ENCODE data around the gene PTPRM.

PTPRM gene

DNA sequence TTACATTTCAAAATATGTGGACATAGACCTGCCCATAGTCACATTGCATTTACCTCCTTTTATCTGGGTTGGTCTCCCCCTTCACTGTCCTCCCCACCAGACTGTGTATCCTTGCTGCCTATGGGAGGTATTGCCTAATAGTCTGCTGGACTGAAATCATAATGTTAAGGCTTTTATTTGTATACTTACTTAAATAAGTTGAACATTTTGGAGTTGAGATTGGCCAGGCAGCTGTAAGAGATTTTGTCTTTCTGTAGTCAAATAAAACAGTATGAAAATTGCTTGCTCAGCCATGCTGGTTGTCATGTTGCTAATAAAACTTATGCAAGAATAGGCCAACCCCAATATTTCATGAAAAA lies 280.9 kb downstream of the PTPRM start:
- Histone ChIP-seq H3K9ac (ENCODE audit: low read length) (no peak overlapping the region), H3F3A (ENCODE audit: insufficient read depth) (no peaks in the 10 kb centered on the region), H3K9me2 (replicated peaks; ENCODE audit: insufficient read depth, low read length) (no peaks in the 10 kb centered on the region; the same call in 1 of the 2 replicates), H3K4me2 (ENCODE audit: low read depth, low read length, poor library complexity, severe bottlenecking) (no peak overlapping the region), H3K4me3 (ENCODE audit: insufficient read depth, low read length, poor library complexity, severe bottlenecking) (no peak overlapping the region), H3K79me2 (ENCODE audit: insufficient read depth, low read length) (no peaks in the 10 kb centered on the region), H3K27ac (ENCODE audit: low read depth, low read length) (no peak overlapping the region), H4K20me1 (ENCODE audit: low read depth, low read length) (no peaks in the 10 kb centered on the region), H3K9me3 (ENCODE audit: insufficient read depth, low read length) (no peaks in the 10 kb centered on the region), H2AFZ (ENCODE audit: low read depth, low read length, severe bottlenecking) (no peak overlapping the region), H3K27me3 (ENCODE audit: low read length) (no peaks in the 10 kb centered on the region), H3K36me3 (ENCODE audit: low read length) (no peaks in the 10 kb centered on the region)
- no peak for TF ChIP-seq EZH2phosphoT487 (conservative IDR thresholded peaks at IDR 0.05; ENCODE audit: low read length)
- TF ChIP-seq, protein P1, sequence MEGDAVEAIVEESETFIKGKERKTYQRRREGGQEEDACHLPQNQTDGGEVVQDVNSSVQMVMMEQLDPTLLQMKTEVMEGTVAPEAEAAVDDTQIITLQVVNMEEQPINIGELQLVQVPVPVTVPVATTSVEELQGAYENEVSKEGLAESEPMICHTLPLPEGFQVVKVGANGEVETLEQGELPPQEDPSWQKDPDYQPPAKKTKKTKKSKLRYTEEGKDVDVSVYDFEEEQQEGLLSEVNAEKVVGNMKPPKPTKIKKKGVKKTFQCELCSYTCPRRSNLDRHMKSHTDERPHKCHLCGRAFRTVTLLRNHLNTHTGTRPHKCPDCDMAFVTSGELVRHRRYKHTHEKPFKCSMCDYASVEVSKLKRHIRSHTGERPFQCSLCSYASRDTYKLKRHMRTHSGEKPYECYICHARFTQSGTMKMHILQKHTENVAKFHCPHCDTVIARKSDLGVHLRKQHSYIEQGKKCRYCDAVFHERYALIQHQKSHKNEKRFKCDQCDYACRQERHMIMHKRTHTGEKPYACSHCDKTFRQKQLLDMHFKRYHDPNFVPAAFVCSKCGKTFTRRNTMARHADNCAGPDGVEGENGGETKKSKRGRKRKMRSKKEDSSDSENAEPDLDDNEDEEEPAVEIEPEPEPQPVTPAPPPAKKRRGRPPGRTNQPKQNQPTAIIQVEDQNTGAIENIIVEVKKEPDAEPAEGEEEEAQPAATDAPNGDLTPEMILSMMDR (IDR thresholded peaks at IDR 0.05; ENCODE audit: insufficient read depth, low read length, poor library complexity, severe bottlenecking) = no peak

DNA sequence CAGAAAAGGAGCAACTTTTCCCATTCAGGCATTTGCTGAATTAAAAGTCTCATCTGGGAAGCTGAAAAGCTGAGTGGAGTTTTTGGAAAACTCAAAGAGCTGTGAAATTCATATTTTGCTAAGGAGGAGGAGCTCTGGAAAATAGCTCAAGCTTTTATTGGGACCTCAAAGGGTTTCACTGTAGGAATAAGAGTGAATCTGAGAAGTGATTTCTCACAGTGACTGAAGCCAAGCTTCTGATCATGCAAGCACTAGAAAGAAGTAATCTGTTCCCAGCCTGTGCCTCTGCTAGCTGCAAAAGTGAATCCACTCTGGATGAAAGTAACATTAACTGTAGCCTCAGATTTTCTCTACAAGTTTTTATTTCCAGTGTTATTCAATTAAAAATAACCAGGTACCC lies 283.3 kb downstream of the PTPRM start:
- Histone ChIP-seq H3K9me3 (ENCODE audit: insufficient read depth, low read length) (no peaks in the 10 kb centered on the region), H2AFZ (ENCODE audit: low read depth, low read length, severe bottlenecking) (no peak overlapping the region), H3K27ac (ENCODE audit: low read depth, low read length) (no peak overlapping the region), H4K20me1 (ENCODE audit: low read depth, low read length) (no peaks in the 10 kb centered on the region), H3K27me3 (ENCODE audit: low read length) (no peaks in the 10 kb centered on the region), H3K4me3 (ENCODE audit: insufficient read depth, low read length, poor library complexity, severe bottlenecking) (no peak overlapping the region), H3K9me2 (replicated peaks; ENCODE audit: insufficient read depth, low read length) (no peaks in the 10 kb centered on the region; the same call in 1 of the 2 replicates), H3K9ac (ENCODE audit: low read length) (no peak overlapping the region), H3K79me2 (ENCODE audit: insufficient read depth, low read length) (no peaks in the 10 kb centered on the region), H3K36me3 (ENCODE audit: low read length) (no peaks in the 10 kb centered on the region), H3K4me2 (ENCODE audit: low read depth, low read length, poor library complexity, severe bottlenecking) (no peak overlapping the region), H3F3A (ENCODE audit: insufficient read depth) (no peaks in the 10 kb centered on the region)
- TF ChIP-seq, protein P1 (IDR thresholded peaks at IDR 0.05; ENCODE audit: insufficient read depth, low read length, poor library complexity, severe bottlenecking) = no peak
- no peak for TF ChIP-seq EZH2phosphoT487 (conservative IDR thresholded peaks at IDR 0.05; ENCODE audit: low read length)

DNA sequence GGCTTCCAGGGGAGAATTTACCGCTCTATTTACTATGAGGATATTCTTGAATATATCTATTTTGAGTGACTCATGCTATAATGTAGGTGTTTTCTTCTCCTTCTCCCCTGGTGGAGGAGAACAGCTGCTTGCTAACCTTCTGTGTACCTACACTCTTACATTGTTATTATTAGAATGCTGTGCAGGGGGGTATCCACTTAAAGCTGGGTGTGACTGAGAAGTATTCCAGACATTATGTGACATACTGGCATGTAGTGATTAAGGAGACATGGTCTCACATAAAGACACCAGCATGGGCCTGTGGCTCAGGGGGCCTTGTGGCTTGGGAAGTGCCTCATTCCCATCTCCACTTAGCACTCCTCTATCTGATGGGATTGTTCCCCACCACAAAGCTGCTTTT lies 287.9 kb downstream of the PTPRM start:
- H3K9me3 ChIP-seq (ENCODE audit: insufficient read depth, low read length) = no peaks in the 10 kb centered on the region
- no peaks in the 10 kb centered on the region for H3K9me2 ChIP-seq (replicated peaks; ENCODE audit: insufficient read depth, low read length)
- H3K9ac ChIP-seq (ENCODE audit: low read length) = no peak overlapping the region
- no peak overlapping the region for H2AFZ ChIP-seq (ENCODE audit: low read depth, low read length, severe bottlenecking)
- TF ChIP-seq, protein P1 (IDR thresholded peaks at IDR 0.05; ENCODE audit: insufficient read depth, low read length, poor library complexity, severe bottlenecking) = no peak
- TF ChIP-seq EZH2phosphoT487 (conservative IDR thresholded peaks at IDR 0.05; ENCODE audit: low read length) = no peak
- H3K4me2 ChIP-seq (ENCODE audit: low read depth, low read length, poor library complexity, severe bottlenecking) = no peak overlapping the region
- no peaks in the 10 kb centered on the region for H3F3A ChIP-seq (ENCODE audit: insufficient read depth)
- H3K4me3 ChIP-seq (ENCODE audit: insufficient read depth, low read length, poor library complexity, severe bottlenecking) = no peak overlapping the region
- no peaks in the 10 kb centered on the region for H3K36me3 ChIP-seq (ENCODE audit: low read length)
- no peak overlapping the region for H3K27ac ChIP-seq (ENCODE audit: low read depth, low read length)
- H3K27me3 ChIP-seq (ENCODE audit: low read length) = no peaks in the 10 kb centered on the region
- no peaks in the 10 kb centered on the region for H4K20me1 ChIP-seq (ENCODE audit: low read depth, low read length)
- H3K79me2 ChIP-seq (ENCODE audit: insufficient read depth, low read length) = no peaks in the 10 kb centered on the region

Measured in SU-DHL-6 (cell line).